SJSA1 (cell line): ENCODE results near the gene EEF2. TPM values are rescaled to one million over a fixed set of nuclear protein-coding genes. Genes with fewer than 3 reads are reported as not detected.
"Not testable (repeated sequence)": the region's sequence is repeated elsewhere in the genome, so short reads cannot be mapped to it uniquely, and the experiment has no call there.

Source experiments
- DNase-seq, 2 experiments: peaks; one replicate each; pipeline ENCODE4 v3.0.0-alpha.2; 2015 to 2020; ENCODE audit warnings: low spot score in 2 of 2, low read depth in 1 of 2
- H3K27ac ChIP-seq: fragments of 250-450 bp; sonication (Bioruptor Pico); 2 replicates; pipeline ENCODE4 v1.5.1; 2020; ENCODE audit warnings: mild to moderate bottlenecking, moderate library complexity
- H3K27me3 ChIP-seq: fragments of 250-450 bp; sonication (Bioruptor Pico); replicated peaks from 2 replicates; pipeline ENCODE4 v1.5.1; 2020; ENCODE audit warnings: mild to moderate bottlenecking, moderate library complexity
- H3K36me3 ChIP-seq: fragments of 250-450 bp; sonication (Bioruptor Pico); 2 replicates; pipeline ENCODE4 v1.5.1; 2020; ENCODE audit warnings: mild to moderate bottlenecking
- H3K4me1 ChIP-seq: fragments of 250-450 bp; sonication (Bioruptor Pico); replicated peaks from 2 replicates; pipeline ENCODE4 v1.6.1; 2021; ENCODE audit warnings: mild to moderate bottlenecking
- H3K4me3 ChIP-seq: fragments of 250-450 bp; sonication (Bioruptor Pico); 2 replicates; pipeline ENCODE4 v1.5.1; 2020; ENCODE audit warnings: mild to moderate bottlenecking
- H3K9me3 ChIP-seq: fragments of 250-450 bp; sonication (Bioruptor Pico); replicated peaks from 2 replicates; pipeline ENCODE4 v1.5.1; 2020; ENCODE audit warnings: mild to moderate bottlenecking
- total RNA-seq: library from RNA; depleted of rRNA; stranded (reverse); fragments of >200 nt; shearing (Covaris generic); gene quantifications from 2 replicates; pipeline ENCODE4 v1.2.3, GENCODE V29; 2014

Gene EEF2
- total RNA-seq, 1 experiment from 2014 or later: 1,568 TPM

GRCh38 chr19:4019578-4019977, 34.3 kb upstream of the EEF2 start:
- Histone ChIP-seq H3K27me3 (no peaks in the 10 kb centered on the region), H3K4me1 (no peaks in the 10 kb centered on the region), H3K27ac (no peak overlapping the region), H3K9me3 (no peaks in the 10 kb centered on the region), H3K36me3 (peaks cover 35% of the 10 kb centered on the region), H3K4me3 (no peak overlapping the region)
- DNase-seq: no peak

- Histone ChIP-seq H3K27me3 (no peaks in the 10 kb centered on the region), H3K4me1 (no peaks in the 10 kb centered on the region), H3K4me3 (no peak overlapping the region), H3K9me3 (no peaks in the 10 kb centered on the region), H3K36me3 (peaks cover 36% of the 10 kb centered on the region), H3K27ac (no peak overlapping the region)
- DNase-seq: no peak
Measured at GRCh38 chr19:4018775-4019504, 33.7 kb upstream of the EEF2 start.

GRCh38 chr19:4018140-4018613, 32.9 kb upstream of the EEF2 start:
- Histone ChIP-seq H3K9me3 (no peaks in the 10 kb centered on the region), H3K4me1 (no peaks in the 10 kb centered on the region), H3K36me3 (peaks cover 42% of the 10 kb centered on the region), H3K27me3 (no peaks in the 10 kb centered on the region), H3K27ac (no peak overlapping the region), H3K4me3 (no peak overlapping the region)
- no peak for DNase-seq

- H3K27ac ChIP-seq: no peak overlapping the region
- peaks cover 49% of the 10 kb centered on the region for H3K36me3 ChIP-seq
- H3K9me3 ChIP-seq: no peaks in the 10 kb centered on the region
- no peak overlapping the region for H3K4me3 ChIP-seq
- no peaks in the 10 kb centered on the region for H3K4me1 ChIP-seq
- no peaks in the 10 kb centered on the region for H3K27me3 ChIP-seq
- no peak for DNase-seq
Measured at GRCh38 chr19:4016903-4017638, 31.8 kb upstream of the EEF2 start.

GRCh38 chr19:4016486-4016885, 31.2 kb upstream of the EEF2 start:
- Histone ChIP-seq H3K4me1 (no peaks in the 10 kb centered on the region), H3K36me3 (peaks cover 50% of the 10 kb centered on the region), H3K27me3 (no peaks in the 10 kb centered on the region), H3K4me3 (no peak overlapping the region), H3K27ac (no peak overlapping the region), H3K9me3 (no peaks in the 10 kb centered on the region)
- DNase-seq: no peak

GRCh38 chr19:4015705-4016402, 30.6 kb upstream of the EEF2 start:
- Histone ChIP-seq H3K9me3 (no peaks in the 10 kb centered on the region), H3K4me3 (no peak overlapping the region), H3K36me3 (peaks cover 54% of the 10 kb centered on the region), H3K27ac (no peak overlapping the region), H3K4me1 (no peaks in the 10 kb centered on the region), H3K27me3 (no peaks in the 10 kb centered on the region)
- no peak for DNase-seq

- H3K9me3 ChIP-seq: no peaks in the 10 kb centered on the region
- H3K4me1 ChIP-seq: no peaks in the 10 kb centered on the region
- H3K27ac ChIP-seq: no peak overlapping the region
- DNase-seq: no peak
- no peaks in the 10 kb centered on the region for H3K27me3 ChIP-seq
- H3K36me3 ChIP-seq: peaks cover 61% of the 10 kb centered on the region
- no peak overlapping the region for H3K4me3 ChIP-seq
Measured at GRCh38 chr19:4014541-4015491, 29.6 kb upstream of the EEF2 start.

- Histone ChIP-seq H3K27me3 (no peaks in the 10 kb centered on the region), H3K9me3 (no peaks in the 10 kb centered on the region), H3K27ac (no peak overlapping the region), H3K36me3 (peaks cover 61% of the 10 kb centered on the region), H3K4me3 (no peak overlapping the region), H3K4me1 (no peaks in the 10 kb centered on the region; the same call in 1 of the 2 replicates)
- no peak for DNase-seq
Measured at GRCh38 chr19:4013886-4014540, 28.8 kb upstream of the EEF2 start.

GRCh38 chr19:4012975-4013634, 27.8 kb upstream of the EEF2 start:
- Histone ChIP-seq H3K4me3 (no peak overlapping the region), H3K36me3 (peaks cover 61% of the 10 kb centered on the region), H3K4me1 (peaks cover 9% of the 10 kb centered on the region), H3K27me3 (no peaks in the 10 kb centered on the region), H3K9me3 (no peaks in the 10 kb centered on the region; the same call in 1 of the 2 replicates), H3K27ac (no peak overlapping the region)
- DNase-seq: no peak

- H3K27me3 ChIP-seq: no peaks in the 10 kb centered on the region
- no peak for DNase-seq
- H3K27ac ChIP-seq: no peak overlapping the region
- no peak overlapping the region for H3K4me3 ChIP-seq
- H3K36me3 ChIP-seq: peaks cover 61% of the 10 kb centered on the region
- H3K4me1 ChIP-seq: peaks cover 11% of the 10 kb centered on the region
- no peaks in the 10 kb centered on the region; the same call in 1 of the 2 replicates for H3K9me3 ChIP-seq
Measured at GRCh38 chr19:4012092-4012974, 27.1 kb upstream of the EEF2 start.

- H3K27ac ChIP-seq, H3K27me3 ChIP-seq, H3K4me3 ChIP-seq, H3K9me3 ChIP-seq, DNase-seq: not testable (repeated sequence)
- Histone ChIP-seq H3K36me3 (peaks cover 60% of the 10 kb centered on the region), H3K4me1 (peaks cover 19% of the 10 kb centered on the region)
Measured at GRCh38 chr19:4011430-4011829, 26.2 kb upstream of the EEF2 start.

GRCh38 chr19:4010808-4011110, 25.5 kb upstream of the EEF2 start:
- no peaks in the 10 kb centered on the region for H3K27me3 ChIP-seq
- peaks cover 19% of the 10 kb centered on the region for H3K4me1 ChIP-seq
- H3K36me3 ChIP-seq: peaks cover 53% of the 10 kb centered on the region
- DNase-seq: no peak
- H3K27ac ChIP-seq: no peak overlapping the region
- H3K9me3 ChIP-seq: peaks cover 2% of the 10 kb centered on the region
- no peak overlapping the region for H3K4me3 ChIP-seq
